Midbrain (tissue), 1 donor: Measurements from ENCODE around the gene DNPH1.

Source experiments
- DNase-seq: peaks from one replicate; lab custom pipeline; 2025; lab: John Stamatoyannopoulos, UW

The DNPH1 gene

DNA sequence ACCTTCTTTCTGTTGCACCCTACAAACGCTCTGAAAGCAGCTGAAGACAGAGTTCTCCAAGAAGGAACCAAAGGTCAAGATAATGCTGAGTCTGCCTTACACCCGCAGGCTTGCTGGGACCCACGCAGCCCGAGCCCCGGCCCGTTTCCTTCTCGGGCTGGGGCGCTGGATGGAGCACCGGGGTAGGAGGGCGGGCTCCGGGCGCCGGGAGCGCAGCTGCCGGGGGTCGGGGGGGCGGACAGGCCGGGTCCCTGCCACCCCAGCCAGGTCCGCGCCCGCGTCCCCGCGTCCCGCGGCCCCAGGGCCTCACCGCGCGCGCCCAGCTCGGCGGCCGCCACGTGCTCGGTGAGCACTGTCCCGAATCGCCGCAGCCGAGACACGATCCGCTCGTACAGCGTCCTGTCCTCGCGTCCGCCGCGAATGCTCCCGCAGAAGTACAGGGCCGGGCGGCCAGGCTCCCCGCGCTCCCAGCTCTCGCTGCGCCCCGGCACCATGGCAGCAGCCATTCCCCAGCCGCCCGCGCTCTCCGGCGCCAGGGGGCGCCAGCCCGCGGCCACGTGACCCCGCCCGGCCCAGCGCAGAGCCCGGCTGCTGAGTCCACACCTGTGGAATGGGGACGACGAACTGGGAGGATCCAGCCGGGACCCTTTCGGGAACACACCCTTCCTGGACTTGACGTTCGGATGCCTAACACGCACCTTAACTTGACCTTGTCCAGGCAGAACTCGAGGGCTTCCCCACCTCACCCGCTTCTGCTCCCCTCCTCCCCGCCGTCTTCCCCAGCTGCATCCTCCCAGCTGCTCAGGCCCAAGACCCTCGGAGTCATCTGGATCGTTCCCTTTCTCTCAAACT is at the start of gene DNPH1:
Gene DNPH1 (minus strand): TSS at position 531 of the 852 bp plus-strand sequence. CDS start 25 bp downstream, at position 506.
- DNase-seq: peak; percentile 62

DNA sequence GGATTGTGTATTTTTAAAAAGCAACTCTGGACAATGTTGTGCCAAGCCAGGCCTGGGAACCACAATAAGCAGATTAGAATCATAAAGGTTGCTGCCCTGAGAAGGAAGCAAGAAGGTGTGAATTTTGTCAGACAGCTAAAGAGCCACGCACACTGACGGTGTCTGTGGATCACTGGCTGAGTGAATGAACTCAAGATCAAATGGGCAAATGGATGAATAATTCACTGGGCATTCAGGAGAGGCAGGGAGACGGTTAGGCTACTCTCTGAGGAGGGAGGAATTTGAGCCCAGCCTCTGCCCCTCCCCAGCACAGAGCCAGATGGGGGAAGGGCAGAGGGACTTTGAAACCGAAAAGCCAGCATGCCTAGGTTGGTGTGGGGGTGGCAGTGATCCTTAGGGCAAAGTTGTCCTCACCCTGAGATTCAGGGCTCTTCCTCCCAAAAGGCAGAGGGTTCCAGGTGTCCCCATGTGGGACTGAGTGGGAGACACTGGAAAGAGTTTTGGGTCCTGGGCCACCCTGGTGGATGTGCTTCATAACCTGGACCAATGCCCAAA is 49.3 kb upstream of the DNPH1 start:
- no peak for DNase-seq

DNA sequence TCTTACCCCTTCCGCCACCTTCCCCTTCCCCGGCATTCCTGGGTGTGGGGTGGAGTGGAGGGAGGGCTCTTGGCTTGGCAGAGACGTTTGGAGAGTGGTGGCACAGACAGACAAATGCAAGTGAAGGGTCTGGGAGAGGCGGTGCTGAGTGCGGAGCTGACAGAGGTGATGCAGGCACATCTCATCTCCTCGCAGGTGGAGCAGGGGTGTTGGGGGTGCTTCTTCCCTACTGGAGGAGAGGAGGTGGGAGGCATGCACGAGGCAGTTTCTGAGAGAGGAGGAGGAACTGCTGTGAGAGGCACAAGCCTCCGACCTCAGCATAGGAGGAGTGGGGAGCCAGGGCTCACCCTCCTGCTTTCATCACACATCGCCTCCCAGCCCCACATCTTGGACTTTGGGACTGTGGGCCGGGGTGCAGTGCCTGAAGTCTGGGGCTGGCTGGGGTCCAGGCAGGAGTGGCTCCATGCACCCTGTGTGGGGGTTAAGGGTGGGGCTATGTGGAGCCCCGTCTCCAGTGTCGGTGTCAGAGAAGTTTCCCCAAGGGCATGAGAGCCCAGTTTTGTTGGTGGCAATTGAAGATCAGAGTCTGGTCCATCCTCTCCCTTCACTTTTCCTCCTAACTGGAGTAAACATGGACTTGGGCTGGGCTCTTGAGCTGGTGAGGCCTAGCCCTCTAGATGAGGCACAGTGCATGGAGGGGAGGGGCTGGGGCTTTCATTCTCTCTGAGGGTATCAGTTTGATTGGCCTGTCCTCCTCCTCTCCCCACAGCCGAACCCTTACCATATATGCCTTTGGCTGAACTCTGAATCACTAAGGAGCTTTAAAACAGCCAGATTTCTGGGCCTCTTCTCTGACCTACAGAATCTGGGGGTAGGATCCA is 48.6 kb upstream of the DNPH1 start:
- DNase-seq: no peak

DNA sequence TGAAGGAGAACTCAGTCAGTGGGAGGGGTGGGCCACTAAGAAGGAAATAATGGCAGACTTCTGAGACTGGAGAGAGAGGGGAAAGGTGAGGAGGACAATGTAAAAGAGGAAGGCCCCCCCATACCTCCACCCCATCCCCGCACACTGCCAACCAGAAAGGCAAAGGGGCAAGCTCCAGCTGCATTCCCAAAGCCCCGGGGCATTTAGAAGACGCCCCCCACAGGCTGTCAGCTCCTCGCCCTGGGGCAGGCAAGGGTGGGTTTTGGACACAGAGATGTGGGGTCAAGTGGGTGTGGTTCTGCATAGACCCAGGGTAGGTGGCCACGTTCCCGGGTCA is 48.0 kb upstream of the DNPH1 start:
- no peak for DNase-seq

DNA sequence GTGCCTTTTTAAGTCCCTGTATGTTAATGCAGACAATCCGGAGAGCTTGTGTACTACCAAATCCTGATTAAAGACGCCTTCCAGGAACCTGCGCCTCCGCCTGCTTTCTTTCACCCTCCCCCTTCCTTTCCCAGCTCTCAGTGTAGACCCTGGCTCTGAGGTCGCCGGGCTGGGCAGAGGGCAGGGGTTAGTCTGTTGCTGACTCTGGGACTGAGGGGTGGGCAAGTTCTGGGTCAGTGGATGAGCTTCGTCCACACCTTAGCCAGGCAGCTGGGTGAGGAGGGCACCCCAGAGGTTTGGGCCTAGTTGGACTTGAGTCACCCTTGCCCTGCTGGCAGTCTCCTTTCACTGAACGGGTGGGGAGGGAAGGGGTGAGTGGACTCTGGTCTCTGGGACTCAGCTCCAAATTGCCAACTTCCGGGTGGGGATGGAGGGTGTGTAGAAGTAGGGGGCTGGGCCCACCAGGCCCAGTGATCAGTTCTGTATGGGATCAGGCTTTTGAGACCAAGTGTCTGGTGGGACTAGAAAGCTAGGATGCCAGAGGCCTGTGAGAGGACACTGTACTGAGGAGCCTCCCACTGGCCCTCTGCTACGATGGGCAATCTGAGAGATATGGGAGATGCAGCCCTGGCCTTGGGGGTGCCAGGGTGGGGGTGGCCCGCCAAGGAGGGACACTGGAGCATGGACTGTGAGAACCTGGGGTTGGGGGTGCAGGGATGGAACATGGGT is 47.5 kb upstream of the DNPH1 start:
- DNase-seq: no peak

DNA sequence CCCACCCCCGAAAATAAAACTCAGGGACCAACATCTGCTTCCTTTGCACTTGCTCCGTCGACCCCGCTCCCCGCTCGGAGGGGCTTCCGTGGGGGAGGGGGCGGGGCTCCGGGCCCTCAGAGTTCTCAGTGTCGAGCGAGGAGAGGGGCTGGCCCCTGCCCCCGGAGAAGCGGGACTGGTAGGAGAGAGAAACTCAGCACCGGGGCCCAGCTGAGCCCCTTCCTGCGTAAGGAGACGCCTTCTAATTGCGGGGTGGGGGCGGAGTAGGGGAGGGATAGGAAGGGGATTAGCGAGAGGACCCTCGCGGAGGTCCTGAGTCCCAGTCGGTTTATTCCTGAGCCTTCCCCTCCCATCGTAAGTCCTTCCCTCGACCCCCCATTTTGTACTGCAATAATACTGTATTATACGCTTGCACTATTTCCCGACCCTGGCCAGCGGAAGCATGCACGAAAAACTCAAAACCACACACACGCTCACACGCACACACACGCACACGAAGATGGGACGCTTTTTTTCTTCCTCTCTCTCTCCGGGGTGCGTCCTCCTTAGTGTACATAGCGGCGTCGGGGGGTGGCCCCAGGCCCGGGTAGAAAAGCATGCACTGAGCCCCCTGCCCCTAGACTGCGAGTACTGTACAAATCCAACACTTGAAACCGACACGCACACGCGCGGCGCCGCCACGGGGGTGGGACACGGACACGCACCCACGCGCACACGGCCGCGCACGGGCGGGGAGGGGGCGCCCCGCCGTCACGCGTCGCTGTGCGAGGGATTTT is 46.7 kb upstream of the DNPH1 start:
- no peak for DNase-seq

GRCh38 chr6:43274916-43275597 is 45.8 kb upstream of the DNPH1 start:
- no peak for DNase-seq

GRCh38 chr6:43274127-43274915 is 45.0 kb upstream of the DNPH1 start:
- no peak for DNase-seq

DNA sequence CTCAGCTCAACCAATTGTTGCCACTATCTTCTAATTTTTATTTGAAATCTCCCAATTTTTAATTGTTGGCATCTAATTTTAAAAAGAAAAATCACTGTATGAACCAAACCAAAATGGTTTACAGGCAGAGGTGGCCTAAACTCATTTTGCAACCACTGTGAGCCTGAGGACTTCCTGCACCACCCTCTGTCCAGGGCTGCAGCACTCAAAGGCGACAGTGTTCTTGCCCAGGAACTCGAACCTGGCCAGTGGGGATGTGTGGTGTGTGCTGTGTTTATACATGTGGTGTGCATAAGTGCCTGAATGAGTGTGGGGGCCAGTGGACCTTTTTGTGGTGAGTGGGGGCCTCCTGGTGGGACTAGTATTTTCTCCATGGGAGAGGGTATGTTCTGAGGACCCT is 44.4 kb upstream of the DNPH1 start:
- no peak for DNase-seq

DNA sequence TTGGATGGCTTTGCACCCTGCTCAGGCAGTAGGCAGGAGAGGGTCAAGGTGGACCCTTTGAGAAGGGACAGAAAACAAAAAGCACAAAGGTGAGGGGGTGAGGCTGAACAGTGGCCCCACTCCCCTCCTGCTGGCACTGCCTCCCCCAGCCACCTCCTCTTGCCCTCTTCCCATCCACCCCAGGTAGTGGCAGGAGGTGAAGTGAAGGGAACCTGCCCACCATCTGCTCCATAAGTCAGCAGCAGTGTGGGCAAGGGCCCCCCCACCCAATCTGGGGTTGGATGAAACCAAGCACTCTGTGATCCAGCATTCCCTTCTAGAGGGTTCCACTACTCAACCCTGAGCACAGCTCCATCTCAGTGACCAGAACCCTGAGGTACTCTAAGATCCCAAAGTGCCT is 42.7 kb upstream of the DNPH1 start:
- DNase-seq: no peak

- DNase-seq: no peak
Observed at GRCh38 chr6:43271103-43271815, 42.0 kb upstream of the DNPH1 start.

DNA sequence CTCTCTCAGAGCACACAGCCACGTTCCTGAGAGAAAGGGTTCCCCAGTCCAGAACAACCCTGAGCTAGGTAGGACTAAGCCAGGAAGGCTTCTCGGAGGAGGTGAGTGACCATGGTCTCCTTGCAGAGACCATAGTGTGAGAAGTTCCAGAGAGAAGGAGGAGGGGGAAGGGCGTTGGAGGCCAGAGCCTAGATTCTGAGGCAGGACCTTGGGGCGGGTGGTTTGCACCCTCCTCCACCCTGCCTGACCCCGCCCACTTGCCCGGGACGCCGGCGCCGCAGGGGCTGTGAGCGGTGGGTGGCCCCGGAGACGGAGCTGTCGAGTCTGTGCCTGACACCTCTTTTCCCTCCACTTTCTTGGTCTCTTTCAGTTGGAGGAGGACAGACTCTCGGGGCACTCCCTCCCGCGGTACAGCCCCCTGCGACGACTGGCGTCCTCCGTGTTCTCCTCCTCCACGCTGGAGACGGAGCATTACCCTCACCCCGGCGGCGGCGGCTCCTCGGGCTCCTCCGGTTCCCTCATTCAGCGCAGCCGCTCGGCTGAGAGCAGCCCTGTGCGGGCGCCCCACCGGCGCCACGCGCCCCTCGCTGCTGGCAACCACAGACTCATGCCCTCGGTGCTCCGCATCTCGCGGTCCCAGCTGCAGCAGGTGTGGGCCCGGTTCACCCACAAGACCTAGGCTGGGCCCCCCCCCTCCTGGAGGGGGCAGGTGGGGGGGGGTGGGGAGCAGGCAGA is 40.2 kb upstream of the DNPH1 start:
- no peak for DNase-seq

- no peak for DNase-seq
Observed at GRCh38 chr6:43268782-43269272, 39.5 kb upstream of the DNPH1 start.

- DNase-seq: peak; percentile 84
Observed at GRCh38 chr6:43268355-43268700, 39.0 kb upstream of the DNPH1 start.

DNA sequence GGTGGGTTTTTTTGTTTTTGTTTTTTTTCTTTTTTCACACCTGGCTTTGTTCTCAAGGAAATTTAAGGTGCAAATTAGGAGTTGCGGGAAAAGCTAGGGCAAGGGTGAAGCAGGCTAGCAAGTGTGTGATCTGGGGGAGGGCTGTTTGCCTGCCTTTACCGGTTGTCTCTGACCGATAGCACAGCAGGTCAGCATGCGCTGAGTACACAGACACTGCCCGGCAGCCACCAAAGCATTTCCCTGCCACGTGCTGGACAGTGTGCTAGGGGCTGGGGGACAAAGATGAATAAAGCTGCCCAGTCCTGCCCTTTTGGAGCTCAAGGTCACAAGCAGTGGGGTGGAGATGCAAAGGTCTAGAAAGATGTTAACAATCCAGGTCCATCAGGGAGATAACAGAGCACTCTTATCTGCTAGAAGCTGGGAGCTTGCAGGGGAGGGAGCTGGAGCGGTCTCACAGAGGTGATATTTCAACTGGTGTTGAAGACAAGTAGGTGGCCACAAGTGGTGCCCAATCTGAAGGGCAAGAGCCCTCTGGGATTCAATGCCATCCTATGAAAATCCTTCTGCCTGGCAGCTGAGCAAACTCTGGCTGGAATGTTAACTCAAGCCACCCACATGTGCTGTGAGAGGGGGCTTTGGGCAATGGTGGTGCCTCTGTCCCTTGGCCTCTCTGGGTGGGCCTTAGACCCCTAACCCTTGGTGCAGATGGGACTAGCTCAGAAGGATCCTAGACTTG is 38.5 kb upstream of the DNPH1 start:
- no peak for DNase-seq

DNA sequence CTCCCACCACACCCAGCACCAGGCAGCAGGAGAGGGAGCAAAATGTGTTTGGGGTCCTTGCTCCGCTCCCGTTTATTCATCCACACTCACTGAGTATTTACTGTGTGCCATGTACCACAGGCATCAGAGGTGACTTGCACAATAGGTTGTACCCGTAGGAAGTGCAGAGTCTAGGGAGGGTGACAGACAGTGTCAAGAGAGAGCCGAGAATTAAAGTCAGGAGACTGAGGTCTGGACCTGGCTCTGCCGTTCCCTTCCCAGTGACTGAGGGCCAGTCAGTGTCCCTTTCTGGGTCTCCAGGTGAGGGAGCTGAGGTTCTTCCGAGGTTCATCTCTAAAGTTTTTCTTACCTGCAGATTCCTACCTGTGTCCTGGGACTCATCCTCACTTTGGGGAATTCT is 36.3 kb upstream of the DNPH1 start:
- no peak for DNase-seq

- no peak for DNase-seq
Observed at GRCh38 chr6:43264599-43265145, 35.4 kb upstream of the DNPH1 start.
